Measurements from ENCODE around the gene SIM2. TPM values are rescaled to one million over a fixed set of nuclear protein-coding genes. Genes with fewer than 3 reads are reported as not detected.

Gene SIM2
- total and polyA plus RNA-seq, 2 donors (not counting 1 experiment from before 2014, with no cell fraction given) = not detected

GRCh38 chr21:36725793-36726386 lies 27.0 kb downstream of the SIM2 start:
- Histone ChIP-seq H3K79me2 (ENCODE audit: control insufficient read depth, insufficient read depth, low read length) (no peaks in the 10 kb centered on the region), H3K36me3 (replicated peaks in 1 of 2; ENCODE audit: control extremely low read depth in 1 of 2, control insufficient read depth in 1 of 2, extremely low read depth in 1 of 2, insufficient read depth in 2 of 2, low read length in 1 of 2) (no peaks in the 10 kb centered on the region), H3K9ac (ENCODE audit: low read length) (no peak overlapping the region), H3K27me3 (replicated peaks in 1 of 4; ENCODE audit: control extremely low read depth in 1 of 4, control insufficient read depth in 3 of 4, insufficient read depth in 4 of 4, low read length in 3 of 4) (no peaks in the 10 kb centered on the region), H3K4me2 (replicated peaks; ENCODE audit: low read depth, low read length, poor library complexity, severe bottlenecking) (no peak overlapping the region), H3K27ac (ENCODE audit: low read length in 2 of 2) (no peak overlapping the region), H3K9me3 (ENCODE audit: control extremely low read depth in 1 of 3, control insufficient read depth in 2 of 3, insufficient read depth in 1 of 3, low read length in 2 of 3) (peaks cover 0 to 5% (median 0%) of the 10 kb centered on the region in 3 donors), H3K4me1 (ENCODE audit: control insufficient read depth in 2 of 2, insufficient read depth in 2 of 2, low read length in 2 of 2) (no peaks in the 10 kb centered on the region), H4K20me1 (ENCODE audit: control insufficient read depth, insufficient read depth, low read length, poor library complexity, severe bottlenecking) (no peaks in the 10 kb centered on the region), H3K4me3 (ENCODE audit: control extremely low read depth in 1 of 5, extremely low read depth in 1 of 5, insufficient read depth in 1 of 5, low read depth in 2 of 5, low read length in 4 of 5) (no peak overlapping the region), H2AFZ (ENCODE audit: insufficient read depth, low read depth, low read length, poor library complexity, severe bottlenecking) (no peak overlapping the region)
- ATAC-seq (ENCODE audit: low read depth) (no peak), DNase-seq (no peak)
- POLR2A ChIA-PET = no interaction called here
- H3K4me1 Mint-ChIP-seq = no peaks in the 10 kb centered on the region
- H3K27ac Mint-ChIP-seq = no peak overlapping the region
- intact Hi-C loops (cut with micrococcal nuclease) = no loop called here
- TF ChIP-seq, protein P1, sequence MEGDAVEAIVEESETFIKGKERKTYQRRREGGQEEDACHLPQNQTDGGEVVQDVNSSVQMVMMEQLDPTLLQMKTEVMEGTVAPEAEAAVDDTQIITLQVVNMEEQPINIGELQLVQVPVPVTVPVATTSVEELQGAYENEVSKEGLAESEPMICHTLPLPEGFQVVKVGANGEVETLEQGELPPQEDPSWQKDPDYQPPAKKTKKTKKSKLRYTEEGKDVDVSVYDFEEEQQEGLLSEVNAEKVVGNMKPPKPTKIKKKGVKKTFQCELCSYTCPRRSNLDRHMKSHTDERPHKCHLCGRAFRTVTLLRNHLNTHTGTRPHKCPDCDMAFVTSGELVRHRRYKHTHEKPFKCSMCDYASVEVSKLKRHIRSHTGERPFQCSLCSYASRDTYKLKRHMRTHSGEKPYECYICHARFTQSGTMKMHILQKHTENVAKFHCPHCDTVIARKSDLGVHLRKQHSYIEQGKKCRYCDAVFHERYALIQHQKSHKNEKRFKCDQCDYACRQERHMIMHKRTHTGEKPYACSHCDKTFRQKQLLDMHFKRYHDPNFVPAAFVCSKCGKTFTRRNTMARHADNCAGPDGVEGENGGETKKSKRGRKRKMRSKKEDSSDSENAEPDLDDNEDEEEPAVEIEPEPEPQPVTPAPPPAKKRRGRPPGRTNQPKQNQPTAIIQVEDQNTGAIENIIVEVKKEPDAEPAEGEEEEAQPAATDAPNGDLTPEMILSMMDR (IDR thresholded peaks at IDR 0.05) = no peak
- TF ChIP-seq EZH2 (IDR thresholded peaks at IDR 0.05; ENCODE audit: borderline replicate concordance, insufficient read depth, low read depth, low read length, poor library complexity, severe bottlenecking) = no peak
- WGBS (ENCODE audit: insufficient coverage) = 97% methylated on average over 11 of the region's 12 CpGs
- peaks cover 11% of the 10 kb centered on the region for H3K27me3 Mint-ChIP-seq
- H3K4me3 Mint-ChIP-seq = no peak overlapping the region
- CTCF ChIA-PET = no interaction called here
- H3K9me3 Mint-ChIP-seq (ENCODE audit: insufficient read depth) = no peaks in the 10 kb centered on the region

DNA sequence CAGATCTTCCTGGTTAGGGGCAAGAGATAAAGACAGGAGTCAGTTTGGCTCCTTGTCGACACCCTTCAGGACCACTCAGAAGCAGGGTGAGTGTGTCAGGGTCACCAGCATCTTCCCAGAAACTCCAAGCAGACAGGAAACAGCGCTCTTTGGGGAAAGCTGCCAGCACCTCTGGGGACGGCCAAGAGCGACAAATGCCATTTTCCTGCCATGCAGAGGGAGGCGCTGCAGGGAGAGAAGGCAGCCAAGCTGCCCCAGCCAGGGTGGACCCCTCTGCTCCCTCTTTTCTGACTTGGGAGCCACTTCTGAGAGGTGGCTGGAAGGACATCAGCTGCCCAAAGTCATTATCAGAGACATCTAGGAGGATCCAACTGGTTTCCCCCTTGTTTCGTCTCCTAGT lies 29.0 kb downstream of the SIM2 start:
- TF ChIP-seq, protein P1 (IDR thresholded peaks at IDR 0.05) = no peak
- TF ChIP-seq EZH2 (IDR thresholded peaks at IDR 0.05; ENCODE audit: borderline replicate concordance, insufficient read depth, low read depth, low read length, poor library complexity, severe bottlenecking) = no peak
- Histone ChIP-seq H2AFZ (ENCODE audit: insufficient read depth, low read depth, low read length, poor library complexity, severe bottlenecking) (no peak overlapping the region), H3K27me3 (replicated peaks in 1 of 4; ENCODE audit: control extremely low read depth in 1 of 4, control insufficient read depth in 3 of 4, insufficient read depth in 4 of 4, low read length in 3 of 4) (no peaks in the 10 kb centered on the region), H3K9me3 (ENCODE audit: control extremely low read depth in 1 of 3, control insufficient read depth in 2 of 3, insufficient read depth in 1 of 3, low read length in 2 of 3) (peaks cover 0 to 5% (median 0%) of the 10 kb centered on the region in 3 donors), H3K79me2 (ENCODE audit: control insufficient read depth, insufficient read depth, low read length) (no peaks in the 10 kb centered on the region), H3K36me3 (replicated peaks in 1 of 2; ENCODE audit: control extremely low read depth in 1 of 2, control insufficient read depth in 1 of 2, extremely low read depth in 1 of 2, insufficient read depth in 2 of 2, low read length in 1 of 2) (no peaks in the 10 kb centered on the region), H3K4me1 (ENCODE audit: control insufficient read depth in 2 of 2, insufficient read depth in 2 of 2, low read length in 2 of 2) (no peaks in the 10 kb centered on the region), H3K27ac (ENCODE audit: low read length in 2 of 2) (no peak overlapping the region), H4K20me1 (ENCODE audit: control insufficient read depth, insufficient read depth, low read length, poor library complexity, severe bottlenecking) (no peaks in the 10 kb centered on the region), H3K4me2 (replicated peaks; ENCODE audit: low read depth, low read length, poor library complexity, severe bottlenecking) (no peak overlapping the region), H3K4me3 (ENCODE audit: control extremely low read depth in 1 of 5, extremely low read depth in 1 of 5, insufficient read depth in 1 of 5, low read depth in 2 of 5, low read length in 4 of 5) (no peak overlapping the region), H3K9ac (ENCODE audit: low read length) (no peak overlapping the region)
- POLR2A ChIA-PET = no interaction called here
- ATAC-seq (ENCODE audit: low read depth) (no peak), DNase-seq (no peak)
- Mint-ChIP-seq H3K4me1 (no peaks in the 10 kb centered on the region), H3K27ac (no peak overlapping the region), H3K27me3 (peaks cover 4% of the 10 kb centered on the region), H3K9me3 (ENCODE audit: insufficient read depth) (no peaks in the 10 kb centered on the region), H3K4me3 (no peak overlapping the region)
- CTCF ChIA-PET = no interaction called here
- intact Hi-C loops (cut with micrococcal nuclease) = no loop called here
- 93% methylated on average over 6 of the region's 6 CpGs for WGBS (ENCODE audit: insufficient coverage)

Measured in B cell (primary cell).